Lung (tissue), 12 donors: Measurements from ENCODE around the gene ZBTB42. TPM values are rescaled to one million over a fixed set of nuclear protein-coding genes. Genes with fewer than 3 reads are reported as not detected.

Source experiments
- ATAC-seq: fragments of 200-7000 bp; cut with Tn5 transposase; one replicate; pipeline ENCODE4 v1.9.1; 2020; ENCODE audit warnings: moderate number of reproducible peaks; ENCODE audit not compliant: insufficient read depth, low FRiP score
- DNase-seq, 3 donors: peaks; one replicate each; pipeline ENCODE4 v3.0.0-alpha.2; 2013 to 2017
- H3K27ac ChIP-seq, 2 donors: one replicate each; pipeline ENCODE4 v1.5.1; 2013; ENCODE audit warnings: mild to moderate bottlenecking in 2 of 2, moderate library complexity in 2 of 2, control low read depth in 1 of 2, inconsistent platforms in 1 of 2, low read depth in 1 of 2, low read length in 1 of 2
- H3K27me3 ChIP-seq, 3 donors: one replicate each; pipeline ENCODE4 v1.5.1; 2013; ENCODE audit warnings: low read length in 2 of 3; ENCODE audit not compliant: control insufficient read depth in 3 of 3, insufficient read depth in 3 of 3
- H3K36me3 ChIP-seq, 4 donors: one replicate each; pipeline ENCODE4 v1.5.1; 2013; ENCODE audit warnings: low read length in 4 of 4, mild to moderate bottlenecking in 1 of 4, moderate library complexity in 1 of 4; ENCODE audit not compliant: control insufficient read depth in 4 of 4, insufficient read depth in 4 of 4
- H3K4me1 ChIP-seq, 5 donors: one replicate each; pipeline ENCODE4 v1.5.1; 2013; ENCODE audit warnings: low read length in 5 of 5, mild to moderate bottlenecking in 2 of 5, moderate library complexity in 1 of 5; ENCODE audit not compliant: control insufficient read depth in 5 of 5, insufficient read depth in 5 of 5
- H3K4me3 ChIP-seq: one replicate; pipeline ENCODE4 v1.5.1; 2013; ENCODE audit warnings: mild to moderate bottlenecking, control low read depth, moderate library complexity
- H3K9ac ChIP-seq, 2 donors: one replicate each; pipeline ENCODE4 v1.5.1; 2013; ENCODE audit warnings: low read length in 2 of 2, control low read depth in 1 of 2; ENCODE audit not compliant: insufficient read depth in 1 of 2
- H3K9me3 ChIP-seq, 4 donors: one replicate each; pipeline ENCODE4 v1.5.1; 2013; ENCODE audit warnings: low read length in 3 of 4, mild to moderate bottlenecking in 1 of 4, moderate library complexity in 1 of 4; ENCODE audit not compliant: control insufficient read depth in 4 of 4, insufficient read depth in 3 of 4
- WGBS, 2 donors: extraction: QIAGEN DNeasy Blood & Tissue Kit; methylation state at CpG; one replicate each; pipeline ENCODE4 v1.1.7; 2013; 5-methylcytosine and 5-hydroxymethylcytosine counted together
- polyA plus RNA-seq, 2 donors: library from polyadenylated mRNA; stranded (reverse); fragments of 200-250 nt; gene quantifications; one replicate each; pipeline ENCODE4 v1.2.1, GENCODE V29; 2013
- total RNA-seq, 2 donors: library from RNA; depleted of rRNA in 1 of 2; stranded (reverse); fragments of >200 nt in 1 of 2; gene quantifications; one replicate each; pipeline ENCODE4 v1.2.1, GENCODE V29; 2014 to 2021
- TF ChIP-seq, protein P1 (sequence below): IDR thresholded peaks from 2 replicates; pipeline ENCODE4 v1.5.1; 2012; ENCODE audit warnings: mild to moderate bottlenecking; ENCODE audit errors: control extremely low read depth, extremely low read depth
- donor health status: control.
- donor health status: control.
- donor health status: Bipolar disorder and iron deficiency.
- donor health status: healthy.
- donor health status: DM: yes; HTN: yes; CAD: no.

The ZBTB42 gene
- total and polyA plus RNA-seq, 4 donors: 10.2 to 18.6 (median 11.7) TPM

DNA sequence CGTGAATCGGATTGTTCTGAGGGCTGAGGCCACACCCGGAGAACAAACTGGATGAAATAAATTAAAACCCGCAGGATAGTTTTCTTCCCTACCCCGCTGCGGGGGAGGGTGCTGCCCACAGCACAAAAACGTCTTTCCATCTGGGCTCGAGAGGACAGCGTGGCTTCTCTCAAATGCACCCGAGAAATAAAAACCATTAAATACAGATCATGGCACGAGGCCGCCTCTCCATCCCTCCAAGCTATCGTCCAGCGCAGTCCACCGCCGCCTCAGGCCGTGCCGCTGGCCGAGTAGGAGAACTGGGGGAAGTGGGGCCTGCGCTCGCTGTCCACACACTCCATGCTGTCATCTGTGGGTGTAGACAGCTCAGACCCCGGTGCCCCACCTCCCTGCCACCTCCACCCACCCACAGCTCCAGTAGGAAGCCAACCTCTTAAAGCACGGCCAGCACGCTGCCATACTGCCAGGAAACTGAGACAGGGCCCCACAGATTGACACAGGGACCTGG, 30.8 kb upstream of the ZBTB42 start:
- TF ChIP-seq, protein P1, sequence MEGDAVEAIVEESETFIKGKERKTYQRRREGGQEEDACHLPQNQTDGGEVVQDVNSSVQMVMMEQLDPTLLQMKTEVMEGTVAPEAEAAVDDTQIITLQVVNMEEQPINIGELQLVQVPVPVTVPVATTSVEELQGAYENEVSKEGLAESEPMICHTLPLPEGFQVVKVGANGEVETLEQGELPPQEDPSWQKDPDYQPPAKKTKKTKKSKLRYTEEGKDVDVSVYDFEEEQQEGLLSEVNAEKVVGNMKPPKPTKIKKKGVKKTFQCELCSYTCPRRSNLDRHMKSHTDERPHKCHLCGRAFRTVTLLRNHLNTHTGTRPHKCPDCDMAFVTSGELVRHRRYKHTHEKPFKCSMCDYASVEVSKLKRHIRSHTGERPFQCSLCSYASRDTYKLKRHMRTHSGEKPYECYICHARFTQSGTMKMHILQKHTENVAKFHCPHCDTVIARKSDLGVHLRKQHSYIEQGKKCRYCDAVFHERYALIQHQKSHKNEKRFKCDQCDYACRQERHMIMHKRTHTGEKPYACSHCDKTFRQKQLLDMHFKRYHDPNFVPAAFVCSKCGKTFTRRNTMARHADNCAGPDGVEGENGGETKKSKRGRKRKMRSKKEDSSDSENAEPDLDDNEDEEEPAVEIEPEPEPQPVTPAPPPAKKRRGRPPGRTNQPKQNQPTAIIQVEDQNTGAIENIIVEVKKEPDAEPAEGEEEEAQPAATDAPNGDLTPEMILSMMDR: no peak
- Histone ChIP-seq H3K27me3 (no peaks in the 10 kb centered on the region), H3K27ac (no peak overlapping the region), H3K9ac (no peak overlapping the region), H3K4me1 (peaks cover 0 to 14% (median 5%) of the 10 kb centered on the region in 5 donors), H3K36me3 (peaks cover 8 to 47% (median 20%) of the 10 kb centered on the region in 4 donors), H3K9me3 (peaks cover 0 to 7% (median 3%) of the 10 kb centered on the region in 4 donors), H3K4me3 (no peak overlapping the region)
- DNase-seq (no peak), ATAC-seq (no peak)
- 86 to 90% methylated on average over 24 of the region's 24 CpGs for WGBS, 2 donors

DNA sequence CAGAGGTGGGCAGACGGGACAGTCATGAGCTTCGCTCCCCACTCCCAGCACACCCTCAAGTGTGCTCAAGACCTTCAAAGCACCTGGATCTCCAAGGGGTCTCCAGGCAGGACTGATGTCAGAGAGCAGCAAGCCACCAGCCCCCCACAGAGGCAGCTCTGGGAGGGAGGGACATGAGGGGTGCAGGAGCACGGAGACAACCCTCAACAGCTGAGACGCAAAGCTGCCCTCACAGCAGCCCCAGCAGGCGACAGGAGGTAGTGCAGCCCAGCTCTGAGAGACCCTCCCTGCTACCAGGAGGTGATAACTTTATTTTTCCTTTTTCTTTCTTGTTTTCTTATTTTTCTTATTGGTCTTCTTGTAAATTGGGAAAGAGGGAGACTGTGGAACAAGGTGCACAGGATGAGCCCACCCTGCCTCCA, 30.0 kb upstream of the ZBTB42 start:
- TF ChIP-seq, protein P1: no peak
- 84 to 96% methylated on average over 5 of the region's 5 CpGs for WGBS, 2 donors
- H3K9me3 ChIP-seq: peaks cover 0 to 7% (median 3%) of the 10 kb centered on the region in 4 donors
- no peak overlapping the region for H3K27ac ChIP-seq
- ATAC-seq (no peak), DNase-seq (no peak)
- no peak overlapping the region for H3K4me3 ChIP-seq
- H3K27me3 ChIP-seq: no peaks in the 10 kb centered on the region
- peaks cover 0 to 14% (median 5%) of the 10 kb centered on the region in 5 donors for H3K4me1 ChIP-seq
- no peak overlapping the region for H3K9ac ChIP-seq
- peaks cover 8 to 52% (median 23%) of the 10 kb centered on the region in 4 donors for H3K36me3 ChIP-seq

DNA sequence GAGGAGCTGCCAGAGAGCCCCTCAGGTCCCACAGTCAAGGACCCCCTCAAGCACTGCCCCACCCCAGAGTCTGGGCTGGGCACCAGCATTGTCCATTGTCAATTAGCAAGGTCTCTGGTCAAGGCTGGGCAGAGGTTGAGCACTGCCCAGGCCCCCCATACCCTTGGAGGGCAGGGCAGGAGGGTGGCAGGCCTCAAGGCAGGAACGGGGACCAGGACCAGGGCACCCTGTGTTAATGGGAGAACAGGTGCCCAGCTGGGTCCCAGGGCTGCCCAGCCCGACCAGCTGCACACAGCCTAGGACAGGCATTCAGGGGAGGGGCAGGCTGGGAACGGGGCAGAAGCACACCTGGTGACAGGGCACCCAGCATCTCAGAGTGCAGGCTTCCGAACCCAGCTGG, 29.5 kb upstream of the ZBTB42 start:
- no peak overlapping the region for H3K4me3 ChIP-seq
- H3K9ac ChIP-seq: no peak overlapping the region
- H3K36me3 ChIP-seq: peaks cover 8 to 53% (median 24%) of the 10 kb centered on the region in 4 donors
- DNase-seq: no peak
- H3K4me1 ChIP-seq: peaks cover 0 to 14% (median 5%) of the 10 kb centered on the region in 5 donors
- 98 to 99% methylated on average over 4 of the region's 4 CpGs for WGBS, 2 donors
- no peak overlapping the region for H3K27ac ChIP-seq
- peaks cover 0 to 7% (median 2%) of the 10 kb centered on the region in 4 donors for H3K9me3 ChIP-seq
- ATAC-seq: no peak
- H3K27me3 ChIP-seq: no peaks in the 10 kb centered on the region
- TF ChIP-seq, protein P1: no peak
